HG03342 (cell line): ENCODE data around the gene SLC2A4RG.

ENCODE experiments used
- ATAC-seq: cut with Tn5 transposase; IDR thresholded peaks from one replicate; pipeline ENCODE4 v1.9.1; 2021; ENCODE audit warnings: mild to moderate bottlenecking, moderate library complexity; ENCODE audit not compliant: unreplicated experiment

The SLC2A4RG gene

DNA sequence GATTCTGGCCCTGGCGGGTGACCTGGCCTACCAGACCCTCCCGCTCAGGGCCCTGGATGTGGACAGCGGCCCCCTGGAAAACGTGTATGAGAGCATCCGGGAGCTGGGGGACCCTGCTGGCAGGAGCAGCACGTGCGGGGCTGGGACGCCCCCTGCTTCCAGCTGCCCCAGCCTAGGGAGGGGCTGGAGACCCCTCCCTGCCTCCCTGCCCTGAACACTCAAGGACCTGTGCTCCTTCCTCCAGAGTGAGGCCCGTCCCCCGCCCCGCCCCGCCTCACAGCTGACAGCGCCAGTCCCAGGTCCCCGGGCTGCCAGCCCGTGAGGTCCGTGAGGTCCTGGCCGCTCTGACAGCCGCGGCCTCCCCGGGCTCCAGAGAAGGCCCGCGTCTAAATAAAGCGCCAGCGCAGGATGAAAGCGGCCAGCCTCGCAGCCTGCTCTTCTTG, 868 bp upstream of the SLC2A4RG start:
- no peak for ATAC-seq

- ATAC-seq, result peak; percentile 24
These were observed 572 bp downstream of the SLC2A4RG start for GRCh38 chr20:63740070-63740626.

DNA sequence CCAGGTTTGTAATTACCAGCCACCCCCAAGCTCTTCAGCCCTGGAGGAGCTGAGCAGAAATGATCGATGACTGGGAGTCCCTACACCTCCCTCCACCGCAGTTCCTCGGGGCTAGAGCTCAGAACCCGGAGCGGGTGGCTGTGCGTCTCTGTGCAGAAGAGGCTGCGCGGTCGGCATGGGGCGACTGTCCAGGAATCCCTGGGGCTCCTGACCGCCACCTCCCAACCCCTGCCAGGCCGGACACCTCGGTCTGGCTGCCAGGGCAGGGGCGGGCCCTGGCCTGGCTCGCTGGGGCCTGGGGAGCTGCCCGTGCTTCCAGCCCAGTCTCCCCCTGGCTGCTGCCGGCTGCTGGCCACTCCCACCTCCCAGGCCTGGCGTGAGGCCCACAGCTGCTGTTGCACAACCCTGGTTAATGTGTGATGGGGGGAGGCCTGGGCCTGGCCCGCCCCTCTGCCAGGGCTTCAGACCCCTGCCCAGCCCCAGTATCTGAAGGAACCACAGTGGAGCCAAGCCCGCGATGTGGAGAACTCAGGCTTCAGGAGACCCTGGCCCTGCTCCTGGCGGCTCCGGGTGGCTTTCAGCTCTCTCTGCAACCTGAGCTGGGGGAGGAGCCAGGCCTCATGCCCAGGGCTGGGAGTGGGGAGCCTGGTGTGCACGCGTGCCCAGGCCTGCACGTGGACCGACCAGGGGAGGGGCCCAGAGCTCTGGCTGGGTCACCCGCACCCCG, 1.2 kb downstream of the SLC2A4RG start:
- ATAC-seq, result no peak

DNA sequence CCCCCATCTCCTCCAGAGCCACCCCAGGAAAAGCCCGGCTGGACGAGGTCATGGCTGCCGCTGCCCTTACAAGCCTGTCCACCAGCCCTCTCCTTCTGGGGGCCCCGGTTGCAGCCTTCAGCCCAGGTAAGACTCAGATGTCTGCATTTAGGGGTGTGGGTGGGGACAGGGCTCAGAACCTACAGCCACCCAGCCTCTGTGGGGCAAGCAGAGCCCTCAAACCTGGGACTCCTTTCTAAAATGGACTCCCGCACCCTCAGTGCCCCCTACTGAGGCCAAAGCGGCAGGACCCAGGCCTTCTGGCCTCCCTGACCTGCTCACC, 1.7 kb downstream of the SLC2A4RG start:
- ATAC-seq, result no peak

GRCh38 chr20:63741676-63742380, 2.3 kb downstream of the SLC2A4RG start:
- no peak for ATAC-seq

DNA sequence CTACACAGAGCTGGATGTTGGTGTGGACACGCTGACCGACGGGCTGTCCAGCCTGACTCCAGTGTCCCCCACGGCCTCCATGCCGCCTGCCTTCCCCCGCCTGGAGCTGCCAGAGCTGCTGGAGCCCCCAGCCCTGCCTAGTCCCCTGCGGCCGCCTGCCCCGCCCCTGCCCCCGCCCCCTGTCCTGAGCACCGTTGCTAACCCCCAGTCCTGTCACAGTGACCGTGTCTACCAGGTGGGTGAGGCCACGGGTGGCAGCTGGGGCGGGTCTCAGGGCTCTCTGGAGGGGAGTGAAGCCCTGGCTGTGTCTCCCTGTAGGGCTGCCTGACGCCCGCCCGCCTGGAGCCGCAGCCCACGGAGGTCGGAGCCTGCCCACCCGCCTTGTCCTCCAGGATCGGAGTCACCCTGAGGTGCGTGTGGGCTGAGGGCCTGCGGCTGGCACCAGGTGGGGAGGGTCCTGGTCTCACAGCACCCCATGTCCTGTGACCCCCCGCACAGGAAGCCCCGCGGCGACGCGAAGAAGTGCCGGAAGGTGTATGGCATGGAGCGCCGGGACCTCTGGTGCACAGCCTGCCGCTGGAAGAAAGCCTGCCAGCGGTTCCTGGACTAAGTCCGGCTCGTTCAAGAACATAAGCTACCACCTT, 2.9 kb downstream of the SLC2A4RG start:
- no peak for ATAC-seq

- ATAC-seq, result no peak
These were observed 3.8 kb downstream of the SLC2A4RG start for GRCh38 chr20:63743210-63743970.

- no peak for ATAC-seq
These were observed 4.6 kb downstream of the SLC2A4RG start for GRCh38 chr20:63744158-63744557.

DNA sequence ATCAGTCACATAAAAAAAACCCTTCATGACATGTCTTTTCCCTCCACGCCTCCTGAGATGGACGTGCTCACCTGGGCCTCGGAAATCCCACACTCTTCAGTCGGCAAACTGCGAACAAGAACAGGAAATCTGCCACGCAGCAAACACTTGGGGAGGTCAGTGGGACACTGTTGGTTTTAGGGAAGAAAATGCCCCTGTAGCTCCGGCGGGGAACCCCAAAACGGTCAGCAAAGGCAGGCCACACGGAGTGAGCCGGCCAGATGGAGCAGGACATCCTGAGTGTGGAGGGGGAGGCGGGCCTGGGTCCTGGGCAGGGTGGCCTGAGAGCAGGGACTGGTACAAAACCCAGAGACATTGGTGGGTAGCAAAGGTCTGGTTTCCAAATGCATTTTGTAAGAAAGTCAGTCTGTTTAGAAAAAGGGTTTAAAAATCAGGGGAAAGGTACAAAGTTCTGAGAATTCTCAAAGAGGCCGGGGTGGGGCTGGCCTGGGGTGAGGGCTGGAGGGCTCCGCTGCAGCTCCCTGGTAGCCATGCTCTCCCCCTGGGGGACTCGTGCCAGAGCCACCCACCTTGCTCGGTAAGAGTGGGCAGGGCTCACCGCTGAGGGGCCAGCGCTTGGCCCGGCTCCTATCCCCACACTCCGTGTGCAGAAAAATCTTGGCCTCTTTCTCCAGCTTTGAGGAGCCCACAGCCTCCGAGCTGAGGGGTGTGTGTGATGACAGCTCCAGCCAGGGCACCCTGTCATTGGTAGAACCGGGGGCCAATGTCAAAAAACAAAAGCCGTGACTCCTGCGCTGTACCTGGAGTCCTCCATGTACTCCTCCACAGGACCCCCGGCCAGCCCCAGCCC, 5.2 kb downstream of the SLC2A4RG start:
- no peak for ATAC-seq

DNA sequence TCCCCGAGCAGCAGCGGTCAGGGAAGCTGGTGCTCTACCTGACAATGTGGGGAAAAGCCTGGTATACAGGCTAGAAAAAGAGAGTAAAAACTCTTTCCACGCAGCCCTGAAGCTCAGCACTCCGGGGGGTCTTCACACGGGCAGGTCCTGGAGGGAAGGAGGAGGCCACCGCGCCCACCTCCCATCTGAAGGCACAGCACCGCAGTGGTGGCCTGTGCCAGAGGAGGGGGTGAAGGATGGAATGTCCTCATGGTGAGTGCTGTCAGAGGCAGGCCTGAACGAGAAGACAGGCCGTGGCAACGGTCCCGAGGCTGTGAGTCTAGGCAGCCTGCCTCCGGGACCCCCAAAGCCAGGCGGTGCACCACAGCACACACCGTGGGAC, 5.8 kb downstream of the SLC2A4RG start:
- ATAC-seq, result no peak

GRCh38 chr20:63745961-63746731, 6.6 kb downstream of the SLC2A4RG start:
- ATAC-seq, result no peak

GRCh38 chr20:63746751-63747315, 7.3 kb downstream of the SLC2A4RG start:
- no peak for ATAC-seq

DNA sequence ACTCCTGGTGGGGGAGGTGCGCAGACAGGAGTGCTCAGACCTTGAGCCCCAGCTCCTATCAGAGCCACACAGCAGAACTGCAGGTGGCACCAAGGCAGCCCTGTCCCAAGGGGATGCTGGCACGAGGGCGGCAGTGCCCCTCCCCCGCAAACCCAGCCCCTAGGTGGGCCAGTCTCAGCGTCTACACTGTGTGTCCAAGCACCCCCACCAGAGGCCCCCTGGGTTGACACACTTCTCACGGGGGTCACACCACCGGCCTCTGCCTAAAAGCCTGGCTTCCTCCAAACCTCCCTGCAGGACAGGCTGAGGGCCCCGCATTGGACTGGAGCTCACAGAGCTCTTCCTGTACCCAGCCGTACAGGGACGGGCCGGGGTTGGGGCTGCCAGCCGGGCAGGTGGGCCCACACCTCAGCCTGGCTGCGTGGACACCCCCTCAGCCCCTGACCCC, 8.1 kb downstream of the SLC2A4RG start:
- ATAC-seq, result no peak

DNA sequence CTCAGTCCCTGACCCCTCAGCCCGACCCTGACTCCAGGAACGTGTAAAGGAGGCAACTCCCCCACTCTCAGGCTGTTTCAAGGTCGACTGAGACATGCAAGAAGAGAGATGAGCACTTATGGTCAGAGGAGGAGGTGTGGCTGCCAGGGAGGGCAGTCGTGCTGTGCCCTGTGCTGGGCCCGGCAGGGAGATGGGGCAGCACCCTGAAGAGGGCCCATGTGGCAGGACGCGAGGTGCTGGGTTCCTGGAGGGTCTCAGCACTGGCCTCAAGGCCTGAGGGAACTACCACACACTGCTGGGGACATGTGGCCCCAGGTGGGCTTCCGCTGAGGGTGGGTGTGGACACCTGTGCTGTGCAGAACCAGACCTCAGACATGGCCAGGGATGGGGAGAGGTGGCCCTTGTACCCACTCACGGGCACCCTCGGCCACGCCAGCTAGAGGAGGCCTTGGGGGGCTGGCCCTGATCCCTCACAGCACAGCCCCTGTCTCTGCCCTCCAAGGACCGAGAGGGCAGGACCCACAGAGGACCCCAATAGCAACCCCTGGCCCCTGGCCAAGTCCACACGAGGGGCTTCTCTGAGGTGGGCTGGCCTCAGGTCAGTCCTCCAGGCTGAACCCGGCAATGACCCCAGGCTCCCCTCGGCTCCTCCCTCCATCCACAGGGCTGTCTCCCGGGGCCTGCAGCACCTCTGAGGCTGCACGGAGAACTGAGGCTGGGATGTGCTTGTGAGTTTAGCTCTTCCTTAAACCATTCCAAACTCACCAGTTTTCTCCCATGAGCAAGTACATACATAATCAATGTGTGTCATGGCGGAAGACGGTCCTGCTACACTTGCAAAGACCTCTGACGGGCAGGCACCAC, 8.7 kb downstream of the SLC2A4RG start:
- no peak for ATAC-seq

DNA sequence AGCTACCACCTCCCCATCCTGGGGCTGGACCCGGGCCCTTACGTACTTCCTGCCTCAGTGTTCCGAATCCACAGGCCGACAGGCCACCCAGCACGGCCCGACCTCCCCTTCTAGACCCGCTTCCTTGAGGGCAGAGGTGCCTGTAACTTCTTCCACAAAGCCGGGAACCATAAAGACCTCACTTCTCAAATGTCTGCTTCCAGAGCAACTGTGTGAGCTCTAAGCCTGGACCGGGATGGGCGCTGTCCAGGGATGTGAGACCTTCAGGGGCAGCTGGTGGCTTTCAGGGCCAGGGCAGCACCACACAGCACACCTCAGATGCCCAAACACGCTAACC, 9.3 kb downstream of the SLC2A4RG start:
- no peak for ATAC-seq

DNA sequence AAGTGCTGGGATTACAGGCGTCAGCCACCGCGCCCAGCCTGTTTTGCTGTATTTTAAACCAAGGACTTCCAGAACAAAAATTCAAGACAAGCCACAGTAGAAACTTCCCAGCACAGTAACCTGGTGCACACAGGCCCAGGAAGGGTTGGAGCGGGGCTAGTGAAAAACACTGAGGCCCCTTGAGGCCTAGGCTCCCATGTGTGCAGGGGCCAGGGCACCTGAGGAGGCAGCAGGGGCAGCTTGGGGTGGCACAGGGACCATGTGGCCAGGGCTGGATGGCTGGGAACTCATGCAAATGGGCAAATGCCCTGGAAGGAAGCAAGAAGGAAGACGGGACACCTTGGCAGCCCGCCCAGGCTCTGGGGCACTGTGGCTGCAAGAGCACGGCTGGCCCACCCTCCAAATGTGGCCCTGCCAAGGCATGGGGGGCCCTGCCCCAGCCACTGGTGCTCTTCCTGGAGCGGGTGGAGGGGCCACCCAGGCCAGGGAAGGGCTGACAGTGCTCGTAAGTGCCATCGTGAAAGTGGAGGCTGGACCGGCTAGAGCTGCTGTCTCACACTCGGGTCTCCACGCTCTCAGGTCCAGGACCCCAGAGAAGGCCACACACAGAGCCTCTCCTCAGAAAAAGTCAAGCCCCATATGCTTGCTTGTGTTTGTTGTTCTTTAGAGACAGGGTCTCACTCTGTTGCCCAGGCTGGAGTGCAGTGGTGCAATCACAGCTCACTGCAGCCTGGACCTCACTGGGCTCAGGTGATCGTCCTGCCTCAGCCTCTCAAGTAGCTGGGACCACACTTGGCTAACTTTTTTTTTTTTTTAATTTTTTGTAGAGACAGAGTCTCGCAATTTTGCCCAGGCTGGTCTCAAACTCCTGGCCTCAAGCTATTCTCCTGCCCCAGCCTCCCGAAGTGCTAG, 10.3 kb downstream of the SLC2A4RG start:
- no peak for ATAC-seq

DNA sequence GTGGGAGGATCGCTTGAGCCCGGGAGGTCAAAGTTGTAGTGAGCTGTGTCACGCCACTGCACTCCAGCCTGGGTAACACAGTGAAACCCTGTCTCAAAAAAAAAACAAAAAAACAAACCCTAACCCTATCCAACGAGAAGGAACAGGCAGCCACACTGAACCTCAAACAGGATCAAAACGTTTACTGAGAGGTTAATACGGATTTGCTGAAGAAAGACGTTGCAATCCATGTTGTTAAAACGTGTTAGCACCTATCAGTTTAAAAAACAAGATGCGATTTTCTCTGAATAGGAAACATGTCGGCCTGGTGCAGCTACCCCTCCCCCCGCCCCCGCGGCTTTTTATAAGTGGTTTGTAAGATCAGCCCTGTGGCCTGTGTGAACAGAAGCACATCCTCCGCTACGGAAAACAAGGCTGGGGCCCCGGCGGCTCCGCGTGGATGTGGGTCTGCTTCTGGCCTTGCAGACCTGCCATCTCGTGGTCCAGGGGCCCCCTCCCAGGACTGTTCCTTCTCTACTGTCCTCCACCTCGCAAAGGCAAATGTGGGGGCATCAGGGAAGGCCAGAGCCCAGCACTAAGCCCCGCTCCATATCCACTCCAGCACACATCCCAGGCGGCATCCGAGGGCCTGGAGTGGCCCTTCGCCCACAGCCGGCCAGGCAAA, 11.4 kb downstream of the SLC2A4RG start:
- no peak for ATAC-seq
